ENCODE data around the gene SEPTIN5.

GRCh38 chr22:19717181-19717580 lies 2.9 kb downstream of the SEPTIN5 start:
- TF ChIP-seq CTCF (conservative IDR thresholded peaks at IDR 0.05): no peak
- no peak for TF ChIP-seq EZH2 (IDR thresholded peaks at IDR 0.05; ENCODE audit: low read depth)

Measured in PC-9 (cell line).